Astrocyte of the spinal cord (primary cell): Measurements from ENCODE around the gene MAP7D3.

ENCODE experiments used
- DNase-seq: peaks from one replicate; pipeline ENCODE4 v3.0.0; 2011; ENCODE audit warnings: low read depth, low spot score
- H3K4me3 ChIP-seq: 2 replicates; pipeline ENCODE4 v1.5.1; 2011; ENCODE audit warnings: low read depth, mild to moderate bottlenecking, low read length, moderate library complexity
- CTCF ChIP-seq: IDR thresholded peaks from 2 replicates; pipeline ENCODE4 v1.5.1; 2012; ENCODE audit warnings: low read depth, mild to moderate bottlenecking, low read length, inconsistent platforms
- in situ Hi-C: cut with HindIII; loops from 2 replicates; pipeline ENCODE4 v1.10.0; 2017; ENCODE audit warnings: low sequenced_read_pairs

Gene MAP7D3

GRCh38 chrX:136195247-136195646, 56.0 kb downstream of the MAP7D3 start:
- TF ChIP-seq CTCF: no peak
- H3K4me3 ChIP-seq: no peak overlapping the region
- no peak for DNase-seq
- in situ Hi-C loops: no loop called here

GRCh38 chrX:136194536-136194935, 56.7 kb downstream of the MAP7D3 start:
- TF ChIP-seq CTCF: no peak
- no peak for DNase-seq
- no peak overlapping the region for H3K4me3 ChIP-seq
- in situ Hi-C loops: no loop called here

GRCh38 chrX:136193771-136194170, 57.4 kb downstream of the MAP7D3 start:
- TF ChIP-seq CTCF: no peak
- in situ Hi-C loops: no loop called here
- no peak overlapping the region for H3K4me3 ChIP-seq
- no peak for DNase-seq

- in situ Hi-C loops: no loop called here
- no peak overlapping the region for H3K4me3 ChIP-seq
Observed at GRCh38 chrX:136192839-136193414, 58.3 kb downstream of the MAP7D3 start.

GRCh38 chrX:136192135-136192534, 59.1 kb downstream of the MAP7D3 start:
- DNase-seq: no peak
- no peak overlapping the region for H3K4me3 ChIP-seq
- no peak for TF ChIP-seq CTCF
- in situ Hi-C loops: no loop called here

More at GRCh38 chrX:136192839-136193414, 58.3 kb downstream of the MAP7D3 start:
- no peak for TF ChIP-seq CTCF
- peak; percentile 66 for DNase-seq

GRCh38 chrX:136191171-136191570, 60.0 kb downstream of the MAP7D3 start:
- no peak overlapping the region for H3K4me3 ChIP-seq
- TF ChIP-seq CTCF: no peak
- in situ Hi-C loops: no loop called here

More at GRCh38 chrX:136191171-136191570, 60.0 kb downstream of the MAP7D3 start:
- no peak for DNase-seq
